AG09319 (cell line): Measurements from ENCODE around the gene RPP21.

ENCODE experiments used
- DNase-seq: peaks from one replicate; pipeline ENCODE4 v3.0.0-alpha.2; 2010; ENCODE audit warnings: low read depth; ENCODE audit errors: extremely low read depth
- CTCF ChIP-seq: IDR thresholded peaks from 2 replicates; pipeline ENCODE4 v1.5.1; 2011; ENCODE audit warnings: low read depth, mild to moderate bottlenecking, inconsistent platforms, low read length, moderate library complexity

RPP21 gene

GRCh38 chr6:30323806-30324205 is 21.1 kb upstream of the RPP21 start:
- DNase-seq, result no peak
- no peak for TF ChIP-seq CTCF

GRCh38 chr6:30325150-30325872 is 19.6 kb upstream of the RPP21 start:
- TF ChIP-seq CTCF, result no peak

GRCh38 chr6:30325873-30326525 is 19.0 kb upstream of the RPP21 start:
- TF ChIP-seq CTCF, result no peak
- no peak for DNase-seq

More at GRCh38 chr6:30325150-30325872, 19.6 kb upstream of the RPP21 start:
- no peak for DNase-seq

- DNase-seq, result peak; percentile 55
- no peak for TF ChIP-seq CTCF
These were observed 18.3 kb upstream of the RPP21 start, which contains the start of gene TRIM39 for GRCh38 chr6:30326526-30327231. TRIM39 (plus strand) TSS chr6:30326927; CDS start chr6:30329318, 2,391 bp downstream.

GRCh38 chr6:30327232-30327746 is 17.7 kb upstream of the RPP21 start:
- TF ChIP-seq CTCF, result no peak
- DNase-seq, result no peak

GRCh38 chr6:30328397-30328796 is 16.6 kb upstream of the RPP21 start:
- DNase-seq, result no peak
- no peak for TF ChIP-seq CTCF
